H1 (cell line): ENCODE data around the gene DUS4L. TPM values are rescaled to one million over a fixed set of nuclear protein-coding genes. Genes with fewer than 3 reads are reported as not detected.

ENCODE experiments used
- CTCF ChIA-PET: fragments of 300-600 bp; sonication (Branson Sonifier 250); formaldehyde crosslinking; loops from one replicate; lab custom pipeline; 2021; ENCODE audit not compliant: partially characterized antibody; lab: Charles Lee
- POLR2A ChIA-PET: fragments of 300-600 bp; sonication (Branson Sonifier 250); formaldehyde crosslinking; loops from one replicate; lab custom pipeline; 2021; ENCODE audit warnings: inconsistent platforms; ENCODE audit not compliant: partially characterized antibody; lab: Charles Lee
- DNase-seq, 2 experiments: peaks; one replicate each; pipeline versions ENCODE4 v3.0.0 to v3.0.0-alpha.2; 2010 to 2022; ENCODE audit warnings: low spot score in 2 of 2, low read depth in 1 of 2, mixed read lengths in 1 of 2
- FAIRE-seq: peaks from 2 replicates; lab custom pipeline; 2011; peaks lifted over from hg19 to GRCh38; lab: Jason Lieb, UNC
- H2AFZ ChIP-seq: 2 replicates; pipeline ENCODE4 v1.8.1; 2012; ENCODE audit warnings: low read length, inconsistent platforms
- H2AK5ac ChIP-seq: 2 replicates; pipeline ENCODE4 v1.6.1; 2013; ENCODE audit warnings: low read depth, low read length
- H2BK120ac ChIP-seq: replicated peaks from 2 replicates; pipeline ENCODE3; 2013; ENCODE audit warnings: low read depth, low read length, inconsistent platforms
- H2BK12ac ChIP-seq: 2 replicates; pipeline ENCODE4 v1.6.1; 2013; ENCODE audit warnings: low read depth, low read length
- H2BK15ac ChIP-seq: 2 replicates; pipeline ENCODE4 v1.6.1; 2013; ENCODE audit warnings: low read length
- H2BK20ac ChIP-seq: 2 replicates; pipeline ENCODE4 v1.6.1; 2013; ENCODE audit warnings: low read length
- H2BK5ac ChIP-seq: 2 replicates; pipeline ENCODE4 v1.6.1; 2013; ENCODE audit warnings: low read depth, low read length
- H3K14ac ChIP-seq: 2 replicates; pipeline ENCODE4 v1.6.1; 2013; ENCODE audit warnings: inconsistent platforms; ENCODE audit not compliant: insufficient read length
- H3K18ac ChIP-seq: 2 replicates; pipeline ENCODE4 v1.6.1; 2013; ENCODE audit warnings: low read length; ENCODE audit errors: extremely low read depth
- H3K23ac ChIP-seq: 2 replicates; pipeline ENCODE4 v1.6.1; 2013; ENCODE audit warnings: inconsistent platforms; ENCODE audit not compliant: insufficient read length
- H3K23me2 ChIP-seq: 2 replicates; pipeline ENCODE4 v1.6.1; 2013; ENCODE audit warnings: low read depth, low read length
- H3K27ac ChIP-seq: 2 replicates; pipeline ENCODE4 v1.6.1; 2011; ENCODE audit warnings: low read depth, low read length, inconsistent platforms
- H3K27me3 ChIP-seq, 4 experiments: replicated peaks in 1 of 4; 1 replicate in 1 of 4; 2 replicates in 3 of 4; pipeline versions ENCODE4 v1.6.1 to v1.8.1; 2011 to 2013; ENCODE audit warnings: low read length in 3 of 4, mild to moderate bottlenecking in 3 of 4, inconsistent platforms in 2 of 4, mixed read lengths in 2 of 4, moderate library complexity in 1 of 4; ENCODE audit not compliant: control insufficient read depth in 3 of 4, insufficient read depth in 3 of 4; ENCODE audit errors: extremely low read depth in 1 of 4
- H3K36me3 ChIP-seq, 4 experiments: 2 replicates each; pipeline versions ENCODE4 v1.6.1 to v1.8.1; 2011 to 2013; ENCODE audit warnings: mild to moderate bottlenecking in 4 of 4, low read length in 3 of 4, moderate library complexity in 2 of 4, control low read depth in 1 of 4, inconsistent platforms in 1 of 4; ENCODE audit not compliant: insufficient read depth in 4 of 4, control insufficient read depth in 2 of 4
- H3K4ac ChIP-seq: replicated peaks from 2 replicates; pipeline ENCODE3; 2013; ENCODE audit warnings: low read length, low read depth, mixed read lengths, inconsistent platforms; ENCODE audit not compliant: insufficient read length
- H3K4me1 ChIP-seq, 4 experiments: replicated peaks in 1 of 4; 1 replicate in 1 of 4; 2 replicates in 3 of 4; pipeline versions ENCODE4 v1.6.1 to v1.8.1; 2011 to 2013; ENCODE audit warnings: low read length in 3 of 4, inconsistent platforms in 2 of 4, mixed read lengths in 1 of 4; ENCODE audit not compliant: insufficient read depth in 4 of 4, control insufficient read depth in 3 of 4
- H3K4me2 ChIP-seq, 2 experiments: 2 replicates each; pipeline versions ENCODE4 v1.6.1 to v1.8.1; 2011 to 2013; ENCODE audit warnings: low read depth in 2 of 2, low read length in 2 of 2, control low read depth in 1 of 2, inconsistent platforms in 1 of 2, mild to moderate bottlenecking in 1 of 2; ENCODE audit not compliant: insufficient read depth in 1 of 2
- H3K4me3 ChIP-seq, 4 experiments: fragments of 200-600, 300-600 bp in 1 of 4; sonication (generic), shearing (Covaris generic), sonication (Bioruptor Twin) in 1 of 4; 2 replicates each; pipeline versions ENCODE4 v1.5.1 to v1.8.1; 2011 to 2016; ENCODE audit warnings: low read length in 4 of 4, low read depth in 3 of 4, control low read depth in 2 of 4, inconsistent platforms in 2 of 4, mild to moderate bottlenecking in 2 of 4, mixed read lengths in 1 of 4, moderate library complexity in 1 of 4; ENCODE audit not compliant: insufficient read depth in 2 of 4; ENCODE audit errors: extremely low read depth in 1 of 4
- H3K56ac ChIP-seq: replicated peaks from 2 replicates; pipeline ENCODE3; 2013; ENCODE audit warnings: low read depth, mild to moderate bottlenecking, mixed read lengths, low read length, inconsistent platforms; ENCODE audit not compliant: insufficient read length
- H3K79me1 ChIP-seq: 2 replicates; pipeline ENCODE4 v1.6.1; 2013; ENCODE audit warnings: low read depth, low read length, control low read depth
- H3K79me2 ChIP-seq, 2 experiments: 2 replicates each; pipeline versions ENCODE4 v1.6.1 to v1.8.1; 2012 to 2013; ENCODE audit warnings: low read length in 2 of 2, mild to moderate bottlenecking in 2 of 2, inconsistent platforms in 1 of 2; ENCODE audit not compliant: insufficient read depth in 2 of 2, control insufficient read depth in 1 of 2
- H3K9ac ChIP-seq, 4 experiments: replicated peaks in 1 of 4; 1 replicate in 1 of 4; 2 replicates in 3 of 4; pipeline versions ENCODE4 v1.6.1 to v1.8.1; 2011 to 2013; ENCODE audit warnings: low read depth in 3 of 4, low read length in 3 of 4, control low read depth in 2 of 4, mild to moderate bottlenecking in 2 of 4, moderate library complexity in 2 of 4, inconsistent platforms in 1 of 4; ENCODE audit errors: extremely low read depth in 1 of 4
- H3K9me3 ChIP-seq, 2 experiments: 2 replicates each; pipeline versions ENCODE4 v1.6.1 to v1.8.1; 2012 to 2013; ENCODE audit warnings: mild to moderate bottlenecking in 2 of 2, moderate library complexity in 2 of 2, control low read depth in 1 of 2, inconsistent platforms in 1 of 2, low read depth in 1 of 2, low read length in 1 of 2, mixed read lengths in 1 of 2; ENCODE audit not compliant: insufficient read depth in 2 of 2
- H4K20me1 ChIP-seq, 2 experiments: replicated peaks in 1 of 2; 2 replicates each; pipeline versions ENCODE3 to v1.8.1; 2011 to 2013; ENCODE audit warnings: inconsistent platforms in 2 of 2, low read length in 2 of 2, mild to moderate bottlenecking in 1 of 2; ENCODE audit not compliant: insufficient read depth in 2 of 2, control insufficient read depth in 1 of 2
- H4K5ac ChIP-seq: 2 replicates; pipeline ENCODE4 v1.6.1; 2013; ENCODE audit warnings: low read length, low read depth, mixed read lengths, inconsistent platforms; ENCODE audit not compliant: insufficient read length
- H4K8ac ChIP-seq: 2 replicates; pipeline ENCODE4 v1.8.0; 2013; ENCODE audit warnings: mild to moderate bottlenecking, moderate library complexity, low read length, inconsistent platforms; ENCODE audit not compliant: insufficient read depth; ENCODE audit errors: extremely low read depth
- H4K91ac ChIP-seq: replicated peaks from 2 replicates; pipeline ENCODE3; 2013; ENCODE audit warnings: low read length, mixed read lengths, inconsistent platforms; ENCODE audit not compliant: insufficient read length
- JUN ChIP-seq: IDR thresholded peaks from 2 replicates; pipeline ENCODE4 v1.6.1; 2011; ENCODE audit warnings: low read depth, mild to moderate bottlenecking, improper control_type of control experiment, low read length
- SAP30 ChIP-seq: fragments of 300-600 bp; sonication (generic); IDR thresholded peaks from 2 replicates; pipeline ENCODE4 v1.7.1; 2012; ENCODE audit warnings: low read length, moderate library complexity, mild to moderate bottlenecking, inconsistent platforms; ENCODE audit not compliant: insufficient read depth, insufficient replicate concordance
- SUZ12 ChIP-seq: fragments of 200-600 bp; sonication (generic); IDR thresholded peaks from 2 replicates; pipeline ENCODE4 v1.6.1; 2012; ENCODE audit warnings: mild to moderate bottlenecking, inconsistent platforms, low read length, moderate library complexity, mixed read lengths
- TBP ChIP-seq: IDR thresholded peaks from 2 replicates; pipeline ENCODE4 v1.6.1; 2011; ENCODE audit warnings: low read depth, low read length, improper control_type of control experiment
- WGBS, 2 experiments: shearing (Covaris generic) in 1 of 2; methylation state at CpG; one replicate each; pipeline versions ENCODE4 v1.1.6 to v1.1.7; 2013 to 2015; ENCODE audit warnings: low lambda C conversion rate in 2 of 2, mixed read lengths in 2 of 2, inconsistent platforms in 1 of 2, low coverage in 1 of 2, missing lambda C conversion rate in 1 of 2; ENCODE audit not compliant: insufficient replicate concordance in 2 of 2, insufficient coverage in 1 of 2, insufficient read length in 1 of 2; ENCODE audit errors: extremely low coverage in 1 of 2, missing lambda C conversion rate in 1 of 2; 5-methylcytosine and 5-hydroxymethylcytosine counted together
- polyA plus RNA-seq, 7 experiments: library from polyadenylated mRNA; depleted of rRNA in 3 of 7; stranded (reverse) in 5 of 7; unstranded in 2 of 7; fragments of >200 nt in 5 of 7; fragments of 200-250 nt in 2 of 7; gene quantifications; 1 replicate in 5 of 7; 2 replicates in 1 of 7; 4 replicates in 1 of 7; pipeline versions ENCODE4 v1.2.1 to v1.2.3, GENCODE V29; 2011 to 2013; ENCODE audit warnings: missing spikeins in 2 of 7, mixed read lengths in 2 of 7
- total RNA-seq: library from RNA; stranded (reverse); fragmentation: NEBNext Ultra II Directional; extraction: Animal tissue kit (Norgen Biotek cat#: 25700); gene quantifications from 2 replicates; pipeline ENCODE4 v1.2.1, GENCODE V29; 2021

The DUS4L gene
- total and polyA plus RNA-seq, 2 of the 8 experiments (the other 6 are each of a cell fraction or from before 2014, with no cell fraction given), result 6.1 to 11.5 TPM

GRCh38 chr7:107597582-107597916, 33.8 kb downstream of the DUS4L start:
- Histone ChIP-seq H3K4me3 (no peak overlapping the region), H3K4me1 (peaks cover 0 to 2% (median 0%) of the 10 kb centered on the region in 4 experiments; a peak in 1 of 7 replicates), H3K4ac (no peak overlapping the region), H3K79me1 (no peaks in the 10 kb centered on the region), H3K79me2 (no peaks in the 10 kb centered on the region), H2AFZ (no peak overlapping the region), H4K8ac (no peak overlapping the region), H4K5ac (no peak overlapping the region), H3K27me3 (no peaks in the 10 kb centered on the region), H3K18ac (no peak overlapping the region), H3K36me3 (peaks cover 0 to 4% (median 0%) of the 10 kb centered on the region in 4 experiments; a peak in 2 of 8 replicates), H3K14ac (no peak overlapping the region), H2BK20ac (no peak overlapping the region), H4K91ac (no peak overlapping the region), H3K4me2 (no peak overlapping the region), H2BK5ac (no peak overlapping the region), H4K20me1 (no peaks in the 10 kb centered on the region), H3K27ac (no peak overlapping the region), H2AK5ac (no peak overlapping the region), H3K9ac (no peak overlapping the region), H2BK120ac (no peak overlapping the region), H3K9me3 (no peaks in the 10 kb centered on the region), H2BK15ac (no peak overlapping the region), H3K23ac (no peak overlapping the region), H3K23me2 (no peaks in the 10 kb centered on the region), H3K56ac (no peak overlapping the region), H2BK12ac (no peak overlapping the region)
- WGBS, 2 experiments, result 81% methylated on average over 1 of the region's 1 CpG; no CpG with 5 or more reads in 1 of the 2 experiments
- ChIA-PET POLR2A (no interaction called here), CTCF (interaction anchor here (0.9 to 1.3 kb wide), 3 partner anchors 8 to 282 kb away, joined by 3 to 4 read pairs (median 3); no protein-coding TSS in a partner anchor)
- DNase-seq, result no peak
- FAIRE-seq, result no peak
- no peak for TF ChIP-seq JUN
- no peak for TF ChIP-seq SAP30
- no peak for TF ChIP-seq SUZ12
- TF ChIP-seq TBP, result no peak
